GM12878 (cell line): ENCODE data around the gene LTB. TPM values are rescaled to one million over a fixed set of nuclear protein-coding genes. Genes with fewer than 3 reads are reported as not detected.
A peak's percentile ranks its signal among the peaks of the same experiment; 100 is the strongest.

ENCODE experiments used
- CREB1 ChIP-seq: IDR thresholded peaks from 2 replicates; pipeline ENCODE4 v1.6.1; 2012; ENCODE audit warnings: low read depth, mild to moderate bottlenecking, inconsistent platforms
- DPF2 ChIP-seq: fragments of 450-650 bp; IDR thresholded peaks from 2 replicates; pipeline ENCODE4 v1.6.1; 2017; ENCODE audit warnings: mild to moderate bottlenecking
- ELK1 ChIP-seq: IDR thresholded peaks from 2 replicates; pipeline ENCODE4 v1.6.1; 2012; ENCODE audit warnings: low read depth, low read length, improper control_type of control experiment
- ESRRA ChIP-seq: IDR thresholded peaks from 2 replicates; pipeline ENCODE4 v1.6.1; 2012; ENCODE audit warnings: mild to moderate bottlenecking, low read length, improper control_type of control experiment
- ETV6 ChIP-seq, 2 experiments: fragments of 450-650 bp in 1 of 2; IDR thresholded peaks in 1 of 2; conservative IDR thresholded peaks in 1 of 2; 2 replicates each; pipeline ENCODE4 v1.6.1; 2014; ENCODE audit warnings: antibody characterized with exemption in 1 of 2, borderline replicate concordance in 1 of 2, low read depth in 1 of 2, mild to moderate bottlenecking in 1 of 2, moderate library complexity in 1 of 2
- HDAC2 ChIP-seq: fragments of 200-600 bp; sonication (generic); IDR thresholded peaks from 2 replicates; pipeline ENCODE4 v1.6.1; 2017
- HDAC6 ChIP-seq: fragments of 200-600 bp; sonication (generic); IDR thresholded peaks from one replicate; pipeline ENCODE4 v1.8.0; 2017; ENCODE audit warnings: antibody characterized with exemption; ENCODE audit not compliant: unreplicated experiment
- IRF4 ChIP-seq: IDR thresholded peaks from 2 replicates; pipeline ENCODE4 v1.6.1; 2011; ENCODE audit warnings: low read depth, low read length
- JUNB ChIP-seq: IDR thresholded peaks from 2 replicates; pipeline ENCODE4 v1.6.1; 2016; ENCODE audit warnings: antibody characterized with exemption, mild to moderate bottlenecking
- KAT2A ChIP-seq: conservative IDR thresholded peaks from 2 replicates; pipeline ENCODE4 v1.6.1; 2011; ENCODE audit warnings: low read depth, low read length; ENCODE audit not compliant: control insufficient read depth
- MEF2B ChIP-seq: fragments of 450-650 bp; IDR thresholded peaks from 2 replicates; pipeline ENCODE4 v1.6.1; 2018; ENCODE audit warnings: mild to moderate bottlenecking, moderate library complexity; ENCODE audit not compliant: partially characterized antibody, poor library complexity, severe bottlenecking
- NKRF ChIP-seq: fragments of 450-650 bp; conservative IDR thresholded peaks from 2 replicates; pipeline ENCODE4 v1.6.1; 2017; ENCODE audit warnings: mild to moderate bottlenecking, moderate library complexity
- NR2F1 ChIP-seq: fragments of 450-650 bp; conservative IDR thresholded peaks from 2 replicates; pipeline ENCODE4 v1.6.1; 2017; ENCODE audit warnings: mild to moderate bottlenecking
- PML ChIP-seq: IDR thresholded peaks from 2 replicates; pipeline ENCODE4 v1.6.1; 2012; ENCODE audit warnings: low read length, inconsistent platforms
- RAD21 ChIP-seq: IDR thresholded peaks from 2 replicates; pipeline ENCODE4 v1.6.1; 2011; ENCODE audit warnings: mild to moderate bottlenecking, low read depth, low read length, moderate library complexity; ENCODE audit not compliant: insufficient read depth
- REST ChIP-seq: IDR thresholded peaks from 2 replicates; pipeline ENCODE4 v1.6.1; 2012; ENCODE audit warnings: mild to moderate bottlenecking, low read depth, low read length
- TCF12 ChIP-seq: IDR thresholded peaks from 2 replicates; pipeline ENCODE4 v1.6.1; 2011; ENCODE audit warnings: low read depth, mild to moderate bottlenecking, low read length
- USF2 ChIP-seq: IDR thresholded peaks from 2 replicates; pipeline ENCODE4 v1.6.1; 2011; ENCODE audit warnings: low read depth, low read length, improper control_type of control experiment, borderline replicate concordance
- YY1 ChIP-seq: IDR thresholded peaks from 2 replicates; pipeline ENCODE4 v1.6.1; 2011; ENCODE audit warnings: low read depth, mild to moderate bottlenecking, low read length
- ZZZ3 ChIP-seq: IDR thresholded peaks from 2 replicates; pipeline ENCODE4 v1.6.1; 2011; ENCODE audit warnings: low read depth; ENCODE audit not compliant: control insufficient read depth, insufficient read length
- polyA plus RNA-seq, 11 experiments: library from polyadenylated mRNA; depleted of rRNA in 4 of 11; unstranded in 6 of 11; stranded (reverse) in 5 of 11; fragments of >200 nt; fragmentation: Nextera tagmentation in 4 of 11; fragmentation: Illumina TruSeq in 1 of 11; extraction: Ambion mirVana in 4 of 11; extraction: Trizol in 1 of 11; gene quantifications; 1 replicate in 1 of 11; 2 replicates in 10 of 11; pipeline versions ENCODE4 v1.2.1 to v1.2.3, GENCODE V29; 2011 to 2016; ENCODE audit warnings: inconsistent platforms in 2 of 11, missing spikeins in 2 of 11, low read depth in 1 of 11
- total RNA-seq, 4 experiments: library from RNA; depleted of rRNA in 3 of 4; stranded (reverse); fragments of >200 nt in 3 of 4; fragmentation: Illumina TruSeq in 1 of 4; extraction: Trizol in 1 of 4; gene quantifications; 2 replicates each; pipeline versions ENCODE4 v1.2.1 to v1.2.3, GENCODE V29; 2013 to 2021

LTB gene
- total and polyA plus RNA-seq, 10 of the 15 experiments (the other 5 are each of a cell fraction or from before 2014, with no cell fraction given): 0.71 to 74.3 (median 20.0) TPM

- peak; percentile 61; the same call in 1 of the 2 replicates for TF ChIP-seq NKRF
- no peak for TF ChIP-seq CREB1
- 0 out of 2 replicates have a peak, but pooled peaks have one; percentile 22 for TF ChIP-seq NR2F1
- no peak for TF ChIP-seq KAT2A
- TF ChIP-seq MEF2B: no peak
- no peak for TF ChIP-seq IRF4
- peak; percentile 53; the same call in 1 of the 2 replicates for TF ChIP-seq YY1
- no peak for TF ChIP-seq REST
- 0 out of 2 replicates have a peak, but pooled peaks have one; percentile 40 for TF ChIP-seq ELK1
- no peak for TF ChIP-seq TCF12
- TF ChIP-seq ETV6 (conservative IDR thresholded peaks at IDR 0.05 in 1 of 2, IDR thresholded peaks at IDR 0.05 in 1 of 2; ENCODE audit: borderline replicate concordance in 1 of 2, low read depth in 1 of 2): peak in 1 of 2 experiments; percentile 90; a peak in 2 of 4 replicates
- no peak for TF ChIP-seq ESRRA
- TF ChIP-seq HDAC2: no peak
- no peak for TF ChIP-seq ZZZ3
- TF ChIP-seq HDAC6: peak; percentile 90
- no peak for TF ChIP-seq USF2
- no peak for TF ChIP-seq PML
- TF ChIP-seq JUNB: peak; percentile 25; the same call in 1 of the 2 replicates
- TF ChIP-seq RAD21: 0 out of 2 replicates have a peak, but pooled peaks have one; percentile 12
- 0 out of 2 replicates have a peak, but pooled peaks have one; percentile 23 for TF ChIP-seq DPF2
Observed at GRCh38 chr6:31575335-31575901, 6.8 kb downstream of the LTB start, which contains the start of gene TNF (continued).
